GM23338 (cell line): ENCODE results near the gene ATAD5. TPM values are rescaled to one million over a fixed set of nuclear protein-coding genes. Genes with fewer than 3 reads are reported as not detected.

ENCODE experiments used
- ATAC-seq: fragments of 200-7000 bp; cut with Tn5 transposase; 3 replicates; pipeline ENCODE4 v1.9.1; 2020
- DNase-seq: peaks from one replicate; pipeline ENCODE4 v3.0.0-alpha.2; 2015; ENCODE audit warnings: low spot score
- H2AFZ ChIP-seq: fragments of 200-600 bp; sonication (generic); 2 replicates; pipeline ENCODE4 v1.8.0; 2016; ENCODE audit warnings: antibody characterized with exemption, mild to moderate bottlenecking, moderate library complexity
- H3F3A ChIP-seq: fragments of 200-600 bp; sonication (generic); replicated peaks from 2 replicates; pipeline ENCODE4 v1.8.0; 2017; ENCODE audit warnings: antibody characterized with exemption, mixed run types, low read depth
- H3K27ac ChIP-seq: fragments of 200-600 bp; sonication (generic); 2 replicates; pipeline ENCODE4 v1.6.1; 2016; ENCODE audit warnings: low read depth
- H3K27me3 ChIP-seq: fragments of 200-600 bp; sonication (generic); 2 replicates; pipeline ENCODE4 v1.8.0; 2016; ENCODE audit warnings: mild to moderate bottlenecking, mixed run types, moderate library complexity; ENCODE audit not compliant: insufficient read depth
- H3K36me3 ChIP-seq: fragments of 200-600 bp; sonication (generic); 2 replicates; pipeline ENCODE4 v1.8.0; 2016; ENCODE audit warnings: mild to moderate bottlenecking; ENCODE audit not compliant: insufficient read depth
- H3K4me1 ChIP-seq: fragments of 200-600 bp; sonication (generic); 2 replicates; pipeline ENCODE4 v1.8.0; 2016; ENCODE audit warnings: mild to moderate bottlenecking, moderate library complexity; ENCODE audit not compliant: insufficient read depth
- H3K4me2 ChIP-seq: fragments of 200-600 bp; sonication (generic); 2 replicates; pipeline ENCODE4 v1.7.1; 2017; ENCODE audit warnings: mixed run types
- H3K4me3 ChIP-seq: fragments of 200-600 bp; sonication (generic); 2 replicates; pipeline ENCODE4 v1.6.1; 2016; ENCODE audit warnings: mixed run types
- H3K79me2 ChIP-seq: fragments of 200-600 bp; sonication (generic); replicated peaks from 2 replicates; pipeline ENCODE4 v1.8.0; 2017; ENCODE audit warnings: mild to moderate bottlenecking; ENCODE audit not compliant: insufficient read depth
- H3K9me2 ChIP-seq: fragments of 200-600 bp; sonication (generic); 2 replicates; pipeline ENCODE4 v1.8.0; 2017; ENCODE audit not compliant: insufficient read depth
- H4K20me1 ChIP-seq: fragments of 200-600 bp; sonication (generic); replicated peaks from 2 replicates; pipeline ENCODE4 v1.8.0; 2017; ENCODE audit warnings: mild to moderate bottlenecking; ENCODE audit not compliant: insufficient read depth
- H3K27ac Mint-ChIP-seq: 2 replicates; pipeline ENCODE4 v1.8.0; 2020; ENCODE audit warnings: inconsistent platforms, mild to moderate bottlenecking, moderate library complexity, mixed read lengths
- H3K27me3 Mint-ChIP-seq: 3 replicates; pipeline ENCODE4 v1.8.0; 2022; ENCODE audit warnings: low read depth, mild to moderate bottlenecking, moderate library complexity, mixed read lengths, inconsistent platforms; ENCODE audit not compliant: insufficient read depth, poor library complexity
- H3K36me3 Mint-ChIP-seq: 3 replicates; pipeline ENCODE4 v1.8.0; 2021; ENCODE audit warnings: low read depth, mild to moderate bottlenecking, inconsistent platforms, moderate library complexity, mixed read lengths
- H3K4me1 Mint-ChIP-seq: 3 replicates; pipeline ENCODE4 v1.8.0; 2020; ENCODE audit warnings: mild to moderate bottlenecking, inconsistent platforms, mixed read lengths
- H3K4me3 Mint-ChIP-seq: 3 replicates; pipeline ENCODE4 v1.8.0; 2021; ENCODE audit warnings: moderate library complexity, mild to moderate bottlenecking, inconsistent platforms, mixed read lengths
- H3K9me3 Mint-ChIP-seq: 3 replicates; pipeline ENCODE4 v1.8.0; 2020; ENCODE audit warnings: moderate library complexity, mild to moderate bottlenecking, inconsistent platforms, mixed read lengths
- CREB1 ChIP-seq: fragments of 250-450 bp; sonication (Bioruptor Pico); IDR thresholded peaks from 2 replicates; pipeline ENCODE4 v1.5.0; 2020; ENCODE audit warnings: low read depth, mild to moderate bottlenecking, moderate library complexity
- CTCF ChIP-seq, 2 experiments: fragments of 200-600 bp in 1 of 2; sonication (generic) in 1 of 2; conservative IDR thresholded peaks; 2 replicates each; pipeline versions ENCODE4 v1.5.1 to v1.6.1; 2016 to 2017; ENCODE audit warnings: antibody characterized with exemption in 2 of 2, low read depth in 2 of 2, mild to moderate bottlenecking in 2 of 2, moderate library complexity in 1 of 2
- EZH2 ChIP-seq: fragments of 200-600 bp; sonication (generic); IDR thresholded peaks from one replicate; pipeline ENCODE4 v1.8.0; 2017; ENCODE audit warnings: antibody characterized with exemption, mild to moderate bottlenecking, low read depth; ENCODE audit not compliant: unreplicated experiment
- EZH2phosphoT487 ChIP-seq: fragments of 200-600 bp; sonication (generic); IDR thresholded peaks from one replicate; pipeline ENCODE4 v1.8.1; 2018; ENCODE audit warnings: antibody characterized with exemption; ENCODE audit not compliant: unreplicated experiment
- JUNB ChIP-seq: IDR thresholded peaks from one replicate; pipeline ENCODE4 v1.6.1; 2016; ENCODE audit warnings: antibody characterized with exemption; ENCODE audit not compliant: unreplicated experiment
- NANOG ChIP-seq: IDR thresholded peaks from 2 replicates; pipeline ENCODE4 v1.6.1; 2016; ENCODE audit warnings: antibody characterized with exemption, borderline replicate concordance
- POLR2AphosphoS5 ChIP-seq: IDR thresholded peaks from 2 replicates; pipeline ENCODE4 v1.6.1; 2016; ENCODE audit warnings: antibody characterized with exemption, low read depth
- STAT1 ChIP-seq: IDR thresholded peaks from one replicate; pipeline ENCODE4 v1.6.1; 2016; ENCODE audit warnings: antibody characterized with exemption; ENCODE audit not compliant: unreplicated experiment
- ZNF114 ChIP-seq: fragments of 250-450 bp; sonication (Bioruptor Pico); IDR thresholded peaks from 2 replicates; pipeline ENCODE4 v1.5.0; 2020; ENCODE audit warnings: mild to moderate bottlenecking, moderate library complexity
- ZNF331 ChIP-seq: fragments of 250-450 bp; sonication (Bioruptor Pico); IDR thresholded peaks from 2 replicates; pipeline ENCODE4 v1.5.0; 2020; ENCODE audit warnings: low read depth, mild to moderate bottlenecking, moderate library complexity
- polyA plus RNA-seq: library from polyadenylated mRNA; unstranded; fragments of >200 nt; fragmentation: Nextera tagmentation; extraction: Ambion mirVana; gene quantifications from 2 replicates; pipeline ENCODE4 v1.2.1, GENCODE V29; 2016
- total RNA-seq: library from RNA; depleted of rRNA; stranded (reverse); fragments of >200 nt; shearing (Covaris generic); gene quantifications from 2 replicates; pipeline ENCODE4 v1.2.3, GENCODE V29; 2014
- TF ChIP-seq, protein P1 (sequence below): fragments of 250-450 bp; sonication (Bioruptor Pico); IDR thresholded peaks from 2 replicates; pipeline ENCODE4 v1.5.0; 2020; ENCODE audit warnings: mild to moderate bottlenecking, moderate library complexity
- TF ChIP-seq, protein P2 (sequence below): IDR thresholded peaks from one replicate; pipeline ENCODE4 v1.6.1; 2018; ENCODE audit warnings: antibody characterized with exemption; ENCODE audit not compliant: unreplicated experiment
- TF ChIP-seq, protein P3 (sequence below): IDR thresholded peaks from 2 replicates; pipeline ENCODE4 v1.6.1; 2016; ENCODE audit warnings: antibody characterized with exemption

The ATAD5 gene
- total and polyA plus RNA-seq, 2 experiments from 2014 or later, result 24.2 to 30.9 TPM

DNA sequence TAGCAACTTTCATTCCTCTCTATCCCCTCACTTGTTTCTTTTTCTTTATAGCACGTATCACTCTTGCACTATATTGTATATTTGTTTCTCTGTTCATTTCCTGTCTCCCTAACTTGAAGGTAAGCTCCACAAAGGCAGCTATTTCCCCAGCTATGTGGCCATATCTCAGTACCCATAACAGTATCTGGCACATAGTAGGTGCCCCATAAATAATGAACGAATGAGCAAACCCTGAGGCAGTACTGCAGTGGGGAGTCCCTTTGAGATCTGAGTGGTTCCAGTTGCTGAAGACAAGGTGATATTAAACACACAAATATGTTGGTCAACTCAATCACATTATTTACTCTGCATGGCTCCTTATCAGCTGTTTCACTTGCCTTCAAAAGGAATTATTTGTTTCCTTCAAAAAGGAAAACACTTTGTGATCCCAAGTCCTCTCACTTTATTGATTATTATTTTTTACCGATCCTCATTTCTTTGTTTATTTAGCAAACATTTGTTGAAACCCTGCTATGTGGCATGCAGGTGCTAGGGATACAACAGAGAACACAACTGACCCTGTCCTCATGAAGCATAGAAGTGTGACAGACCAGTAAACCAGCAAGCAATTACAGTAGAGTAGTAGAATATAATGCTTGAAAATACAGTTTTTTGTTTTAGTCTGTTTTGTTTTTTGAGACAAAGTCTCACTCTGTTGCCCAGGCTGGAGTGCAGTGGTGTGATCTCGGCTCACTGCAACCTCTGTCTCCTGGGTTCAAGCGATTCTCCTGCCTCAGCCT, 84.3 kb downstream of the ATAD5 start:
- H3F3A ChIP-seq, result no peaks in the 10 kb centered on the region
- no peaks in the 10 kb centered on the region for H3K36me3 ChIP-seq
- no peak overlapping the region for H3K4me2 ChIP-seq
- no peaks in the 10 kb centered on the region for H3K9me2 ChIP-seq
- H4K20me1 ChIP-seq, result no peaks in the 10 kb centered on the region
- no peak overlapping the region for H2AFZ ChIP-seq
- H3K27me3 Mint-ChIP-seq, result peaks cover 12% of the 10 kb centered on the region
- peaks cover 8% of the 10 kb centered on the region for H3K27me3 ChIP-seq
- no peak overlapping the region for H3K4me3 ChIP-seq
- no peak overlapping the region for H3K27ac ChIP-seq
- DNase-seq, result no peak
- H3K4me1 Mint-ChIP-seq, result peaks cover 10% of the 10 kb centered on the region
- H3K4me1 ChIP-seq, result peaks cover 4% of the 10 kb centered on the region; the same call in 1 of the 2 replicates
- no peaks in the 10 kb centered on the region for H3K36me3 Mint-ChIP-seq
- no peak for ATAC-seq
- H3K4me3 Mint-ChIP-seq, result no peak overlapping the region
- no peaks in the 10 kb centered on the region for H3K79me2 ChIP-seq
- no peak overlapping the region for H3K27ac Mint-ChIP-seq
- no peaks in the 10 kb centered on the region; the same call in 2 of the 3 replicates for H3K9me3 Mint-ChIP-seq
- TF ChIP-seq JUNB (no peak), ZNF114 (CRISPR knock-in tag) (no peak), ZNF331 (no peak), EZH2 (no peak), EZH2phosphoT487 (no peak), CREB1 (no peak), CTCF (conservative IDR thresholded peaks at IDR 0.05; ENCODE audit: low read depth in 2 of 2) (no peak), NANOG (no peak), POLR2AphosphoS5 (no peak), STAT1 (no peak)
- TF ChIP-seq, protein P1, sequence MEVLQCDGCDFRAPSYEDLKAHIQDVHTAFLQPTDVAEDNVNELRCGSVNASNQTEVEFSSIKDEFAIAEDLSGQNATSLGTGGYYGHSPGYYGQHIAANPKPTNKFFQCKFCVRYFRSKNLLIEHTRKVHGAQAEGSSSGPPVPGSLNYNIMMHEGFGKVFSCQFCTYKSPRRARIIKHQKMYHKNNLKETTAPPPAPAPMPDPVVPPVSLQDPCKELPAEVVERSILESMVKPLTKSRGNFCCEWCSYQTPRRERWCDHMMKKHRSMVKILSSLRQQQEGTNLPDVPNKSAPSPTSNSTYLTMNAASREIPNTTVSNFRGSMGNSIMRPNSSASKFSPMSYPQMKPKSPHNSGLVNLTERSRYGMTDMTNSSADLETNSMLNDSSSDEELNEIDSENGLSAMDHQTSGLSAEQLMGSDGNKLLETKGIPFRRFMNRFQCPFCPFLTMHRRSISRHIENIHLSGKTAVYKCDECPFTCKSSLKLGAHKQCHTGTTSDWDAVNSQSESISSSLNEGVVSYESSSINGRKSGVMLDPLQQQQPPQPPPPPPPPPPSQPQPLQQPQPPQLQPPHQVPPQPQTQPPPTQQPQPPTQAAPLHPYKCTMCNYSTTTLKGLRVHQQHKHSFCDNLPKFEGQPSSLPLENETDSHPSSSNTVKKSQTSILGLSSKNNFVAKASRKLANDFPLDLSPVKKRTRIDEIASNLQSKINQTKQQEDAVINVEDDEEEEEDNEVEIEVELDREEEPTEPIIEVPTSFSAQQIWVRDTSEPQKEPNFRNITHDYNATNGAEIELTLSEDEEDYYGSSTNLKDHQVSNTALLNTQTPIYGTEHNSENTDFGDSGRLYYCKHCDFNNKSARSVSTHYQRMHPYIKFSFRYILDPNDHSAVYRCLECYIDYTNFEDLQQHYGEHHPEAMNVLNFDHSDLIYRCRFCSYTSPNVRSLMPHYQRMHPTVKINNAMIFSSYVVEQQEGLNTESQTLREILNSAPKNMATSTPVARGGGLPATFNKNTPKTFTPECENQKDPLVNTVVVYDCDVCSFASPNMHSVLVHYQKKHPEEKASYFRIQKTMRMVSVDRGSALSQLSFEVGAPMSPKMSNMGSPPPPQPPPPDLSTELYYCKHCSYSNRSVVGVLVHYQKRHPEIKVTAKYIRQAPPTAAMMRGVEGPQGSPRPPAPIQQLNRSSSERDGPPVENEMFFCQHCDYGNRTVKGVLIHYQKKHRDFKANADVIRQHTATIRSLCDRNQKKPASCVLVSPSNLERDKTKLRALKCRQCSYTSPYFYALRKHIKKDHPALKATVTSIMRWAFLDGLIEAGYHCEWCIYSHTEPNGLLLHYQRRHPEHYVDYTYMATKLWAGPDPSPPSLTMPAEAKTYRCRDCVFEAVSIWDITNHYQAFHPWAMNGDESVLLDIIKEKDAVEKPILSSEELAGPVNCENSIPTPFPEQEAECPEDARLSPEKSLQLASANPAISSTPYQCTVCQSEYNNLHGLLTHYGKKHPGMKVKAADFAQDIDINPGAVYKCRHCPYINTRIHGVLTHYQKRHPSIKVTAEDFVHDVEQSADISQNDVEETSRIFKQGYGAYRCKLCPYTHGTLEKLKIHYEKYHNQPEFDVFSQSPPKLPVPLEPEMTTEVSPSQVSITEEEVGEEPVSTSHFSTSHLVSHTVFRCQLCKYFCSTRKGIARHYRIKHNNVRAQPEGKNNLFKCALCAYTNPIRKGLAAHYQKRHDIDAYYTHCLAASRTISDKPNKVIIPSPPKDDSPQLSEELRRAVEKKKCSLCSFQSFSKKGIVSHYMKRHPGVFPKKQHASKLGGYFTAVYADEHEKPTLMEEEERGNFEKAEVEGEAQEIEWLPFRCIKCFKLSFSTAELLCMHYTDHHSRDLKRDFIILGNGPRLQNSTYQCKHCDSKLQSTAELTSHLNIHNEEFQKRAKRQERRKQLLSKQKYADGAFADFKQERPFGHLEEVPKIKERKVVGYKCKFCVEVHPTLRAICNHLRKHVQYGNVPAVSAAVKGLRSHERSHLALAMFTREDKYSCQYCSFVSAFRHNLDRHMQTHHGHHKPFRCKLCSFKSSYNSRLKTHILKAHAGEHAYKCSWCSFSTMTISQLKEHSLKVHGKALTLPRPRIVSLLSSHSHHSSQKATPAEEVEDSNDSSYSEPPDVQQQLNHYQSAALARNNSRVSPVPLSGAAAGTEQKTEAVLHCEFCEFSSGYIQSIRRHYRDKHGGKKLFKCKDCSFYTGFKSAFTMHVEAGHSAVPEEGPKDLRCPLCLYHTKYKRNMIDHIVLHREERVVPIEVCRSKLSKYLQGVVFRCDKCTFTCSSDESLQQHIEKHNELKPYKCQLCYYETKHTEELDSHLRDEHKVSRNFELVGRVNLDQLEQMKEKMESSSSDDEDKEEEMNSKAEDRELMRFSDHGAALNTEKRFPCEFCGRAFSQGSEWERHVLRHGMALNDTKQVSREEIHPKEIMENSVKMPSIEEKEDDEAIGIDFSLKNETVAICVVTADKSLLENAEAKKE, result no peak
- TF ChIP-seq, protein P2, sequence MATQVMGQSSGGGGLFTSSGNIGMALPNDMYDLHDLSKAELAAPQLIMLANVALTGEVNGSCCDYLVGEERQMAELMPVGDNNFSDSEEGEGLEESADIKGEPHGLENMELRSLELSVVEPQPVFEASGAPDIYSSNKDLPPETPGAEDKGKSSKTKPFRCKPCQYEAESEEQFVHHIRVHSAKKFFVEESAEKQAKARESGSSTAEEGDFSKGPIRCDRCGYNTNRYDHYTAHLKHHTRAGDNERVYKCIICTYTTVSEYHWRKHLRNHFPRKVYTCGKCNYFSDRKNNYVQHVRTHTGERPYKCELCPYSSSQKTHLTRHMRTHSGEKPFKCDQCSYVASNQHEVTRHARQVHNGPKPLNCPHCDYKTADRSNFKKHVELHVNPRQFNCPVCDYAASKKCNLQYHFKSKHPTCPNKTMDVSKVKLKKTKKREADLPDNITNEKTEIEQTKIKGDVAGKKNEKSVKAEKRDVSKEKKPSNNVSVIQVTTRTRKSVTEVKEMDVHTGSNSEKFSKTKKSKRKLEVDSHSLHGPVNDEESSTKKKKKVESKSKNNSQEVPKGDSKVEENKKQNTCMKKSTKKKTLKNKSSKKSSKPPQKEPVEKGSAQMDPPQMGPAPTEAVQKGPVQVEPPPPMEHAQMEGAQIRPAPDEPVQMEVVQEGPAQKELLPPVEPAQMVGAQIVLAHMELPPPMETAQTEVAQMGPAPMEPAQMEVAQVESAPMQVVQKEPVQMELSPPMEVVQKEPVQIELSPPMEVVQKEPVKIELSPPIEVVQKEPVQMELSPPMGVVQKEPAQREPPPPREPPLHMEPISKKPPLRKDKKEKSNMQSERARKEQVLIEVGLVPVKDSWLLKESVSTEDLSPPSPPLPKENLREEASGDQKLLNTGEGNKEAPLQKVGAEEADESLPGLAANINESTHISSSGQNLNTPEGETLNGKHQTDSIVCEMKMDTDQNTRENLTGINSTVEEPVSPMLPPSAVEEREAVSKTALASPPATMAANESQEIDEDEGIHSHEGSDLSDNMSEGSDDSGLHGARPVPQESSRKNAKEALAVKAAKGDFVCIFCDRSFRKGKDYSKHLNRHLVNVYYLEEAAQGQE, result no peak
- TF ChIP-seq, protein P3, sequence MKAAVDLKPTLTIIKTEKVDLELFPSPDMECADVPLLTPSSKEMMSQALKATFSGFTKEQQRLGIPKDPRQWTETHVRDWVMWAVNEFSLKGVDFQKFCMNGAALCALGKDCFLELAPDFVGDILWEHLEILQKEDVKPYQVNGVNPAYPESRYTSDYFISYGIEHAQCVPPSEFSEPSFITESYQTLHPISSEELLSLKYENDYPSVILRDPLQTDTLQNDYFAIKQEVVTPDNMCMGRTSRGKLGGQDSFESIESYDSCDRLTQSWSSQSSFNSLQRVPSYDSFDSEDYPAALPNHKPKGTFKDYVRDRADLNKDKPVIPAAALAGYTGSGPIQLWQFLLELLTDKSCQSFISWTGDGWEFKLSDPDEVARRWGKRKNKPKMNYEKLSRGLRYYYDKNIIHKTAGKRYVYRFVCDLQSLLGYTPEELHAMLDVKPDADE, result no peak
